Astrocyte (in vitro differentiated cells and primary cell): ENCODE measurements around the gene EXOC3L2.

Source experiments
- CTCF ChIP-seq: IDR thresholded peaks from 2 replicates; pipeline ENCODE4 v1.5.1; 2011; ENCODE audit warnings: low read depth, mild to moderate bottlenecking, inconsistent platforms, low read length, moderate library complexity; ENCODE audit not compliant: insufficient read depth
- EZH2 ChIP-seq: IDR thresholded peaks from 2 replicates; pipeline ENCODE4 v1.6.1; 2012; ENCODE audit warnings: mild to moderate bottlenecking, low read length, inconsistent platforms; ENCODE audit not compliant: insufficient read depth

GRCh38 chr19:45205810-45206209 is 39.4 kb downstream of the EXOC3L2 start:
- TF ChIP-seq CTCF: no peak
- TF ChIP-seq EZH2: no peak
